ENCODE measurements around the gene TOR1AIP2. TPM values are rescaled to one million over a fixed set of nuclear protein-coding genes. Genes with fewer than 3 reads are reported as not detected.

Gene TOR1AIP2
- total RNA-seq, 1 experiment from 2014 or later: 28.9 TPM

- no peak for ATAC-seq
- POLR2A ChIA-PET (ENCODE audit: unreplicated experiment): no interaction called here
- Histone ChIP-seq H3K4me2 (ENCODE audit: low read length) (no peak overlapping the region), H3K9ac (ENCODE audit: low read length) (no peak overlapping the region), H2AFZ (ENCODE audit: low read length) (no peak overlapping the region), H3K9me2 (replicated peaks; ENCODE audit: low read length) (no peaks in the 10 kb centered on the region), H3K79me2 (ENCODE audit: low read length) (no peaks in the 10 kb centered on the region), H3K27ac (ENCODE audit: low read length) (no peak overlapping the region), H3K4me3 (ENCODE audit: low read length) (no peak overlapping the region), H3F3A (ENCODE audit: low read length, unreplicated experiment) (no peaks in the 10 kb centered on the region), H3K27me3 (ENCODE audit: low read length) (no peaks in the 10 kb centered on the region), H3K36me3 (ENCODE audit: low read depth, low read length) (0 out of 2 replicates have a peak, but pooled peaks cover 3% of the 10 kb centered on the region), H3K4me1 (ENCODE audit: insufficient read depth, low read length) (peaks cover 14% of the 10 kb centered on the region), H4K20me1 (ENCODE audit: low read length) (no peaks in the 10 kb centered on the region), H3K9me3 (ENCODE audit: low read length) (no peaks in the 10 kb centered on the region)
- DNase-seq: no peak
- CTCF ChIA-PET: no interaction called here
- BruUV-seq (replicated peaks): no TSS peak
- TF ChIP-seq CTCF (conservative IDR thresholded peaks at IDR 0.05; ENCODE audit: low read depth, low read length): no peak
- no peak for TF ChIP-seq EZH2 (IDR thresholded peaks at IDR 0.05; ENCODE audit: low read length, unreplicated experiment)
- TF ChIP-seq EZH2phosphoT487 (IDR thresholded peaks at IDR 0.05; ENCODE audit: borderline replicate concordance, low read length): no peak
- intact Hi-C loops (cut with micrococcal nuclease): no loop called here
Measured at GRCh38 chr1:179924268-179924667, 46.7 kb upstream of the TOR1AIP2 start.

GRCh38 chr1:179923029-179923428, 45.4 kb upstream of the TOR1AIP2 start:
- Histone ChIP-seq H3K9me3 (ENCODE audit: low read length) (no peaks in the 10 kb centered on the region), H3K79me2 (ENCODE audit: low read length) (no peaks in the 10 kb centered on the region), H3K4me3 (ENCODE audit: low read length) (no peak overlapping the region), H3F3A (ENCODE audit: low read length, unreplicated experiment) (no peaks in the 10 kb centered on the region), H3K36me3 (ENCODE audit: low read depth, low read length) (peaks cover 8% of the 10 kb centered on the region; the same call in 1 of the 2 replicates), H3K9me2 (replicated peaks; ENCODE audit: low read length) (no peaks in the 10 kb centered on the region), H3K9ac (ENCODE audit: low read length) (no peak overlapping the region), H3K4me2 (ENCODE audit: low read length) (no peak overlapping the region), H2AFZ (ENCODE audit: low read length) (no peak overlapping the region), H4K20me1 (ENCODE audit: low read length) (no peaks in the 10 kb centered on the region), H3K27me3 (ENCODE audit: low read length) (no peaks in the 10 kb centered on the region), H3K27ac (ENCODE audit: low read length) (no peak overlapping the region), H3K4me1 (ENCODE audit: insufficient read depth, low read length) (peaks cover 14% of the 10 kb centered on the region)
- DNase-seq: no peak
- BruUV-seq (replicated peaks): no TSS peak
- intact Hi-C loops (cut with micrococcal nuclease): no loop called here
- no peak for TF ChIP-seq EZH2 (IDR thresholded peaks at IDR 0.05; ENCODE audit: low read length, unreplicated experiment)
- ATAC-seq: no peak
- CTCF ChIA-PET: no interaction called here
- POLR2A ChIA-PET (ENCODE audit: unreplicated experiment): no interaction called here

- no peak for TF ChIP-seq EZH2 (IDR thresholded peaks at IDR 0.05; ENCODE audit: low read length, unreplicated experiment)
- no peak for TF ChIP-seq EZH2phosphoT487 (IDR thresholded peaks at IDR 0.05; ENCODE audit: borderline replicate concordance, low read length)
- no peak for TF ChIP-seq CTCF (conservative IDR thresholded peaks at IDR 0.05; ENCODE audit: low read depth, low read length)
- Histone ChIP-seq H3K9ac (ENCODE audit: low read length) (no peak overlapping the region), H3K36me3 (ENCODE audit: low read depth, low read length) (peaks cover 10% of the 10 kb centered on the region; the same call in 1 of the 2 replicates), H3K27ac (ENCODE audit: low read length) (no peak overlapping the region), H2AFZ (ENCODE audit: low read length) (no peak overlapping the region), H3K9me3 (ENCODE audit: low read length) (no peaks in the 10 kb centered on the region), H3K4me2 (ENCODE audit: low read length) (no peak overlapping the region), H4K20me1 (ENCODE audit: low read length) (no peaks in the 10 kb centered on the region), H3K4me3 (ENCODE audit: low read length) (no peak overlapping the region), H3K79me2 (ENCODE audit: low read length) (no peaks in the 10 kb centered on the region), H3K4me1 (ENCODE audit: insufficient read depth, low read length) (peaks cover 14% of the 10 kb centered on the region), H3K27me3 (ENCODE audit: low read length) (no peaks in the 10 kb centered on the region), H3K9me2 (replicated peaks; ENCODE audit: low read length) (no peaks in the 10 kb centered on the region), H3F3A (ENCODE audit: low read length, unreplicated experiment) (no peaks in the 10 kb centered on the region)
- intact Hi-C loops (cut with micrococcal nuclease): no loop called here
- ChIA-PET POLR2A (ENCODE audit: unreplicated experiment) (no interaction called here), CTCF (no interaction called here)
- no peak for ATAC-seq
- DNase-seq: no peak
- BruUV-seq (replicated peaks): no TSS peak
Measured at GRCh38 chr1:179921981-179922872, 44.6 kb upstream of the TOR1AIP2 start.
